ENCODE data around the gene TMEM233.
A peak's percentile ranks its signal among the peaks of the same experiment; 100 is the strongest.

Gene TMEM233

GRCh38 chr12:119659289-119659897 is 65.8 kb downstream of the TMEM233 start:
- DNase-seq: peak; percentile 59 to 67 (median 64)

- peak; percentile 25 to 52 (median 40) for DNase-seq
Observed at GRCh38 chr12:119660076-119660475, 66.5 kb downstream of the TMEM233 start.

- DNase-seq: no peak
Observed at GRCh38 chr12:119661882-119662281, 68.3 kb downstream of the TMEM233 start.

GRCh38 chr12:119664642-119665041 is 71.1 kb downstream of the TMEM233 start:
- no peak for DNase-seq

- no peak for DNase-seq
Observed at GRCh38 chr12:119665164-119665929, 71.8 kb downstream of the TMEM233 start.

- peak; percentile 31 to 69 (median 52) for DNase-seq
Observed at GRCh38 chr12:119666226-119666795, 72.7 kb downstream of the TMEM233 start.

GRCh38 chr12:119666900-119667576 is 73.5 kb downstream of the TMEM233 start:
- peak in 3 of 4 experiments; percentile 8 to 36 (median 35) for DNase-seq

GRCh38 chr12:119667577-119668323 is 74.2 kb downstream of the TMEM233 start, which contains the start of gene PRKAB1:
PRKAB1 (plus strand) TSS chr12:119668133; CDS start chr12:119668245, 112 bp downstream.
- peak; percentile 98 to 99 (median 99) for DNase-seq

GRCh38 chr12:119668324-119668841 is 74.8 kb downstream of the TMEM233 start:
- DNase-seq: peak in 1 of 4 experiments; percentile 10

GRCh38 chr12:119669744-119670472 is 76.3 kb downstream of the TMEM233 start:
- no peak for DNase-seq

- DNase-seq: no peak
Observed at GRCh38 chr12:119671070-119671469, 77.5 kb downstream of the TMEM233 start.

GRCh38 chr12:119672194-119672593 is 78.6 kb downstream of the TMEM233 start:
- DNase-seq: no peak

- DNase-seq: peak in 3 of 4 experiments; percentile 9 to 41 (median 22)
Observed at GRCh38 chr12:119673634-119674033, 80.1 kb downstream of the TMEM233 start.

- DNase-seq: no peak
Observed at GRCh38 chr12:119674560-119674959, 81.0 kb downstream of the TMEM233 start.

GRCh38 chr12:119676022-119676421 is 82.4 kb downstream of the TMEM233 start:
- peak in 3 of 4 experiments; percentile 6 to 17 (median 12) for DNase-seq

GRCh38 chr12:119676573-119676972 is 83.0 kb downstream of the TMEM233 start:
- DNase-seq: no peak

- no peak for DNase-seq
Observed at GRCh38 chr12:119678459-119678858, 84.9 kb downstream of the TMEM233 start.

GRCh38 chr12:119679081-119679480 is 85.5 kb downstream of the TMEM233 start:
- no peak for DNase-seq

- DNase-seq: no peak
Observed at GRCh38 chr12:119679490-119679889, 85.9 kb downstream of the TMEM233 start.

- no peak for DNase-seq
Observed at GRCh38 chr12:119681111-119681510, 87.5 kb downstream of the TMEM233 start.

Data from suppressor macrophage (primary cell).